PFSK-1 (cell line): ENCODE data around the gene SCAMP5.

Experiments used
- FOXP2 ChIP-seq: optimal IDR thresholded peaks from 2 replicates; pipeline ENCODE3; 2011; ENCODE audit warnings: borderline replicate concordance, control low read depth, inconsistent platforms; ENCODE audit not compliant: insufficient read depth; ENCODE audit errors: extremely low read length, extremely low read depth
- POLR2AphosphoS5 ChIP-seq: IDR thresholded peaks from 2 replicates; pipeline ENCODE4 v1.6.1; 2012; ENCODE audit warnings: low read depth, mild to moderate bottlenecking, control low read depth, low read length, moderate library complexity
- SIN3A ChIP-seq: IDR thresholded peaks from 2 replicates; pipeline ENCODE4 v1.6.1; 2012; ENCODE audit warnings: mild to moderate bottlenecking, low read length, moderate library complexity, borderline replicate concordance; ENCODE audit not compliant: insufficient read depth
- TAF1 ChIP-seq: IDR thresholded peaks from 2 replicates; pipeline ENCODE4 v1.6.1; 2012; ENCODE audit warnings: low read length, control low read depth, borderline replicate concordance; ENCODE audit not compliant: insufficient read depth
- TF ChIP-seq, protein P1 (sequence below), 2 experiments: IDR thresholded peaks; 2 replicates each; pipeline versions ENCODE4 v1.6.1 to v1.8.0; 2011 to 2012; ENCODE audit warnings: low read depth in 2 of 2, low read length in 2 of 2, control low read depth in 1 of 2, inconsistent platforms in 1 of 2, mild to moderate bottlenecking in 1 of 2, moderate library complexity in 1 of 2; ENCODE audit not compliant: insufficient read depth in 1 of 2

DNA sequence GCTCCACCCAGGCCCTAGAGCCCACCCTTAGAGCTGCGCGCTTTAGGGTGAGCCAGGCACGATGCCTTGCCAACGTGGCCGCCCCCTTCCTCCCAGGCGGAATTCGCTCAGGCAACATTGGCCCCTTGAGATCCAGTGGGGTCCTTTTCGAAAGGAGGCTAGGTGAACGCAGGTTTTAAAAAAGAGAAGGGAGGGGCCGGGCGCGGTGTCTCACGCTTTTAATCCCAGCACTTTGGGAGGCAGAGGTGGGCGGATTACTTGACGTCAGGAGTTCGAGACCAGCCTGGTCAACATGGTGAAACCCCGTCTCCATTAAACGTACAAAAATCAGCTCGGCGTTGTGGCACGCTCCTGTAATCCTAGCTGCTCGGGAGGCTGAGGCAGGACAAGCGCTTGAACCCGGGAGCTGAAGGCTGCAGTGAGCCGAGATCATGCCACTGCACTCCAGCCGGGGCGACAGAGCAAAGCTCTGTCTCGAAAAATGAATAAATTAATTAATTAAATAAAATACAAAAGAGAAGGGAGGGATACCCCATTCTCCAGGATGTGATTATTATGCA lies 37.8 kb upstream of the SCAMP5 start:
- no peak for TF ChIP-seq TAF1
- TF ChIP-seq POLR2AphosphoS5, result no peak
- TF ChIP-seq SIN3A, result no peak
- TF ChIP-seq, protein P1, sequence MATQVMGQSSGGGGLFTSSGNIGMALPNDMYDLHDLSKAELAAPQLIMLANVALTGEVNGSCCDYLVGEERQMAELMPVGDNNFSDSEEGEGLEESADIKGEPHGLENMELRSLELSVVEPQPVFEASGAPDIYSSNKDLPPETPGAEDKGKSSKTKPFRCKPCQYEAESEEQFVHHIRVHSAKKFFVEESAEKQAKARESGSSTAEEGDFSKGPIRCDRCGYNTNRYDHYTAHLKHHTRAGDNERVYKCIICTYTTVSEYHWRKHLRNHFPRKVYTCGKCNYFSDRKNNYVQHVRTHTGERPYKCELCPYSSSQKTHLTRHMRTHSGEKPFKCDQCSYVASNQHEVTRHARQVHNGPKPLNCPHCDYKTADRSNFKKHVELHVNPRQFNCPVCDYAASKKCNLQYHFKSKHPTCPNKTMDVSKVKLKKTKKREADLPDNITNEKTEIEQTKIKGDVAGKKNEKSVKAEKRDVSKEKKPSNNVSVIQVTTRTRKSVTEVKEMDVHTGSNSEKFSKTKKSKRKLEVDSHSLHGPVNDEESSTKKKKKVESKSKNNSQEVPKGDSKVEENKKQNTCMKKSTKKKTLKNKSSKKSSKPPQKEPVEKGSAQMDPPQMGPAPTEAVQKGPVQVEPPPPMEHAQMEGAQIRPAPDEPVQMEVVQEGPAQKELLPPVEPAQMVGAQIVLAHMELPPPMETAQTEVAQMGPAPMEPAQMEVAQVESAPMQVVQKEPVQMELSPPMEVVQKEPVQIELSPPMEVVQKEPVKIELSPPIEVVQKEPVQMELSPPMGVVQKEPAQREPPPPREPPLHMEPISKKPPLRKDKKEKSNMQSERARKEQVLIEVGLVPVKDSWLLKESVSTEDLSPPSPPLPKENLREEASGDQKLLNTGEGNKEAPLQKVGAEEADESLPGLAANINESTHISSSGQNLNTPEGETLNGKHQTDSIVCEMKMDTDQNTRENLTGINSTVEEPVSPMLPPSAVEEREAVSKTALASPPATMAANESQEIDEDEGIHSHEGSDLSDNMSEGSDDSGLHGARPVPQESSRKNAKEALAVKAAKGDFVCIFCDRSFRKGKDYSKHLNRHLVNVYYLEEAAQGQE (IDR thresholded peaks at IDR 0.05; ENCODE audit: insufficient read depth in 1 of 2, low read depth in 2 of 2, low read length in 2 of 2), result no peak
- TF ChIP-seq FOXP2, result no peak
